Heart right ventricle (tissue), 16 donors: ENCODE measurements around the gene SMIM45.

Experiments
- ATAC-seq, 8 donors: fragments of 200-7000 bp; cut with Tn5 transposase; one replicate each; pipeline ENCODE4 v1.9.1; 2020; ENCODE audit warnings: mild to moderate bottlenecking in 8 of 8, moderate library complexity in 8 of 8, moderate number of reproducible peaks in 1 of 8
- DNase-seq, 2 donors: peaks; one replicate each; pipeline ENCODE4 v3.0.0-alpha.2; 2020
- H3K27ac ChIP-seq, 10 donors: fragments of 200-600 bp; sonication (generic) in 2 of 10; one replicate each; pipeline versions ENCODE4 v1.5.0 to v1.8.0; 2020 to 2022; ENCODE audit warnings: mild to moderate bottlenecking in 3 of 10
- H3K27me3 ChIP-seq, 7 donors: fragments of 200-600 bp; one replicate each; pipeline ENCODE4 v1.8.0; 2021 to 2022; ENCODE audit warnings: mild to moderate bottlenecking in 2 of 7
- H3K36me3 ChIP-seq, 9 donors: fragments of 200-600 bp; sonication (generic) in 1 of 9; one replicate each; pipeline versions ENCODE4 v1.5.0 to v1.8.0; 2020 to 2022; ENCODE audit warnings: mild to moderate bottlenecking in 2 of 9
- H3K4me1 ChIP-seq, 9 donors: fragments of 200-600 bp; sonication (generic) in 1 of 9; one replicate each; pipeline versions ENCODE4 v1.5.0 to v1.8.0; 2020 to 2022; ENCODE audit warnings: mild to moderate bottlenecking in 4 of 9
- H3K4me3 ChIP-seq, 10 donors: fragments of 200-600 bp; sonication (generic) in 2 of 10; one replicate each; pipeline versions ENCODE4 v1.5.0 to v1.8.0; 2020 to 2022; ENCODE audit warnings: mild to moderate bottlenecking in 7 of 10, moderate library complexity in 2 of 10
- H3K9me3 ChIP-seq, 11 donors: fragments of 200-600 bp in 10 of 11; sonication (generic) in 2 of 11; one replicate each; pipeline versions ENCODE4 v1.5.0 to v1.8.0; 2013 to 2022; ENCODE audit warnings: mild to moderate bottlenecking in 2 of 11, control low read depth in 1 of 11, moderate library complexity in 1 of 11
- WGBS, 2 donors: extraction: QIAGEN DNeasy Blood & Tissue Kit; methylation state at CpG; one replicate each; pipeline ENCODE4 v1.1.7; 2013; ENCODE audit warnings: inconsistent platforms in 1 of 2; 5-methylcytosine and 5-hydroxymethylcytosine counted together
- intact Hi-C, 10 donors: fragments of 100-400 bp; cut with DNase I; formaldehyde crosslinking; loops; one replicate each; pipeline versions ENCODE4 v1.11.1 to v1.14.2; 2022
- TF ChIP-seq, protein P1 (sequence below), 9 donors: fragments of 200-600 bp; sonication (generic) in 2 of 9; IDR thresholded peaks; one replicate each; pipeline versions ENCODE4 v1.5.0 to v1.8.0; 2021 to 2022; ENCODE audit warnings: antibody characterized with exemption in 9 of 9, mild to moderate bottlenecking in 5 of 9, moderate library complexity in 1 of 9
- donor health status: Arrhythmogenic right ventricular cardiomyopathy.
- donor health status: ischemic (EF 13 %, LVEDD 7.1; RV severe dilation, severe dysfunction).
- donor health status: healthy with polysubstance abuse.
- donor health status: DM: no; HTN: yes; CAD: no.
- donor health status: DM: no; HTN: no; CAD: no.
- donor health status: ischemic (EF 25% LVEDD 6.9; RV normal size, moderate dysfunction).
- donor health status: ischemic (EF 25% LVEDD 5.7; RV mildly dilated, moderate dysfunction).
- donor health status: healthy.
- donor health status: DM: yes; HTN: yes; CAD: no.
- donor health status: Ischemic cardiomyopathy.
- donor health status: ischemic (EF 35%, LVEDD 5.7; RV mildly dilated, moderate dysfunction).
- donor health status: nonischemic (EF 11% LVEDD 7.7; RV severe dilation, severe dysfunction).
- donor health status: DM: yes; HTN: yes; CAD: no.
- donor health status: PGD.
- donor health status: ischemic (EF 29% LVEDD 5.4; RV normal size, mild dysfunction).
- donor health status: nonischemic (EF 23%, LVEDD 6.1; RV moderate dilation, normal function).

SMIM45 gene

DNA sequence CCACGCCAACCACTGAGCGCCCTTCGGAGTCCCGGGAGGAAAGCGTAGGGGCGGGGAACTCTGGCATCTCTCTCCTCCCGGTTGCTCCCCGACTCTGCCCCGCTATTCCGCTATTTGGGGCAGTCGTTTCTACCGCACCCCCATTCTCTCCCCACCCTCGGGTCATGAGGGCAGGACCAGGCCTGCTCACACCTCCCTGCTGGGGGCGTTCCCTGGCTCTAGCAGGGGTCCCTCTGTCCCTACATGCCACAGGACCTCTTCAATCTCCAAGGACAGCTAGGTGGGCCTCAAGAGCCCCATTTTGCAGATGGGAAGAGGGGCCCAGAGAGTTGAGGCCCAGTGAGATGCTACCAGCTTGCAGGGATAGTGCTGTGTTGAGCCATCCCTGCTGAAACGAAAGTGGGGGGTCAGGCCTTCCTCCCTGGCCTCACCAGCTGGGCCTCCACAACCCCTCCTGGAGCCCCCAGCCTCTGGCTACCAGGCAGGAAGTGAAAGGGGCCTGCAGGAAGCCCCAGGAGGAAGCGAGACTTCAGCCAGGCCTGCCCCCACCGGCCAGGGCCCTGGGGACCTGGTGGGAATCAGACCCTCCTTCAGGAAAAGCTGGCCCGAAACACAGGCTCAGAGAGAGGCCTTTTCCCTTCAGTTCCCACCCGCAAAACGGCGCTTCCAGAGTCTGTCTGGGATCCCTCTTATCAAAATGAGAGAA is 31.5 kb upstream of the SMIM45 start:
- ATAC-seq (peak in 4 of 8 donors; percentile 2 to 20 (median 8)), DNase-seq (no peak)
- Histone ChIP-seq H3K4me1 (peaks cover 8 to 33% (median 24%) of the 10 kb centered on the region in 9 donors), H3K4me3 (peak overlapping the region; percentile 49 to 65 (median 58)), H3K27me3 (peaks cover 6 to 64% (median 36%) of the 10 kb centered on the region in 7 donors), H3K27ac (peak overlapping the region in 2 of 10 donors; percentile 29 to 55), H3K36me3 (no peaks in the 10 kb centered on the region), H3K9me3 (no peaks in the 10 kb centered on the region)
- TF ChIP-seq, protein P1, sequence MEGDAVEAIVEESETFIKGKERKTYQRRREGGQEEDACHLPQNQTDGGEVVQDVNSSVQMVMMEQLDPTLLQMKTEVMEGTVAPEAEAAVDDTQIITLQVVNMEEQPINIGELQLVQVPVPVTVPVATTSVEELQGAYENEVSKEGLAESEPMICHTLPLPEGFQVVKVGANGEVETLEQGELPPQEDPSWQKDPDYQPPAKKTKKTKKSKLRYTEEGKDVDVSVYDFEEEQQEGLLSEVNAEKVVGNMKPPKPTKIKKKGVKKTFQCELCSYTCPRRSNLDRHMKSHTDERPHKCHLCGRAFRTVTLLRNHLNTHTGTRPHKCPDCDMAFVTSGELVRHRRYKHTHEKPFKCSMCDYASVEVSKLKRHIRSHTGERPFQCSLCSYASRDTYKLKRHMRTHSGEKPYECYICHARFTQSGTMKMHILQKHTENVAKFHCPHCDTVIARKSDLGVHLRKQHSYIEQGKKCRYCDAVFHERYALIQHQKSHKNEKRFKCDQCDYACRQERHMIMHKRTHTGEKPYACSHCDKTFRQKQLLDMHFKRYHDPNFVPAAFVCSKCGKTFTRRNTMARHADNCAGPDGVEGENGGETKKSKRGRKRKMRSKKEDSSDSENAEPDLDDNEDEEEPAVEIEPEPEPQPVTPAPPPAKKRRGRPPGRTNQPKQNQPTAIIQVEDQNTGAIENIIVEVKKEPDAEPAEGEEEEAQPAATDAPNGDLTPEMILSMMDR (IDR thresholded peaks at IDR 0.05) = no peak
- intact Hi-C loops = no loop called here
- 56% methylated on average over 19 to 21 of the region's 21 CpGs for WGBS, 2 donors

DNA sequence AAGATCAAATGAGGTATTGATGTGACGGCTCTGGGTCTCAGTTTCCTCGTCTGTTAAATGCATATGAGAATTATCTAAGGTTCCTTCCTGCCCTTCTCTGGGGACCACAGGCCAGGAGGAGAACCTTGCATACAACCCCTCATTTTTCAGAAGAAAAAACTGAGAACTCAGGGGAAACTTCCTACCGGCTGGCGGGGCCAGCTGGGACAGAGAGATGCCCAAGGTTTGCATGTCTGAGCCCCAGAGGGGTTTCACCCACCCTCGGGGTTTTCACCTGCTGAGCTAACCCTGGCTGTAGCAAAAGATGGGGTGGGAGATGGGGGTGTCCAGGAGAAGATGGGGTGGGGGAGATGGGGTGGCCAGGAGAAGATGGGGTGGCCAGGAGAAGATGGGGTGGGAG is 29.6 kb upstream of the SMIM45 start:
- H3K36me3 ChIP-seq = no peaks in the 10 kb centered on the region
- intact Hi-C loops = no loop called here
- no peak overlapping the region for H3K4me3 ChIP-seq
- TF ChIP-seq, protein P1 (IDR thresholded peaks at IDR 0.05) = no peak
- ATAC-seq = no peak
- peaks cover 11 to 40% (median 27%) of the 10 kb centered on the region in 9 donors for H3K4me1 ChIP-seq
- H3K27ac ChIP-seq = no peak overlapping the region
- H3K9me3 ChIP-seq = no peaks in the 10 kb centered on the region
- 93% methylated on average over 5 of the region's 5 CpGs for WGBS, 2 donors
- H3K27me3 ChIP-seq = peaks cover 7 to 64% (median 32%) of the 10 kb centered on the region in 7 donors
- no peak for DNase-seq

DNA sequence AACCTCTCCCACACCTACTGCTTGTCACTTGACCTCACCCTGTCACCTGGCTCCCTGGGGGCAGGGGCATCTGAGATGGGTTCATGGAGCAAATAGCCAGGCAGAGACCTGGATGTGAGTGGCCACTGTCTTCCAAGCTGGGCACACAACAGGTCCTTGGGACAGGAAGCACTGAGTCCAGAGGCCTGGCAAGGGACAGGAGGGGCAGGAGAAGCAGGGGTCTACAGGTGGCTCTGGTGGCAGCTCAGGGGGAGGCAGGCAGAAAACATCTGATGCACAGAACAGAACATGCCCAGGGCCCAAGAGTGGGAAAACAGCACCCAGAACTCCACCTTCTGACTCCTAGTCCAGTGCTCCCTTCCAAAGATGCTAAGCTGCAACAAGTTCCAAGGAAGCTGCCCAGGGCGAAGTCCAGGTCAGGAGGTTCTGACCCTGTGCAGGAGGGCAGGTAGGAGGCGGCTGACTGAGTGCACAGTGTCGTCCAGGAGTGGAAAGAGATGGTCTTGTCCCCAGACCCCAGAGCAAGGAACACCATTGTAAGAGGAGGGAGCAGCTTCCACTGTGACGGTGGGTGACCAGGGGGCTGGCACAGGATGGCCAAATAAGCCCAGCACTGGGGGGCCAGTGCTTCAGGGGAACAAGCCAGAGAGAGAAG is 28.9 kb upstream of the SMIM45 start:
- Histone ChIP-seq H3K9me3 (no peaks in the 10 kb centered on the region), H3K4me1 (peaks cover 7 to 35% (median 22%) of the 10 kb centered on the region in 9 donors), H3K27ac (no peak overlapping the region), H3K27me3 (peaks cover 7 to 64% (median 27%) of the 10 kb centered on the region in 7 donors), H3K36me3 (no peaks in the 10 kb centered on the region), H3K4me3 (no peak overlapping the region)
- 95 to 98% methylated on average over 4 of the region's 4 CpGs for WGBS, 2 donors
- TF ChIP-seq, protein P1 (IDR thresholded peaks at IDR 0.05) = no peak
- intact Hi-C loops = no loop called here
- ATAC-seq (no peak), DNase-seq (no peak)

DNA sequence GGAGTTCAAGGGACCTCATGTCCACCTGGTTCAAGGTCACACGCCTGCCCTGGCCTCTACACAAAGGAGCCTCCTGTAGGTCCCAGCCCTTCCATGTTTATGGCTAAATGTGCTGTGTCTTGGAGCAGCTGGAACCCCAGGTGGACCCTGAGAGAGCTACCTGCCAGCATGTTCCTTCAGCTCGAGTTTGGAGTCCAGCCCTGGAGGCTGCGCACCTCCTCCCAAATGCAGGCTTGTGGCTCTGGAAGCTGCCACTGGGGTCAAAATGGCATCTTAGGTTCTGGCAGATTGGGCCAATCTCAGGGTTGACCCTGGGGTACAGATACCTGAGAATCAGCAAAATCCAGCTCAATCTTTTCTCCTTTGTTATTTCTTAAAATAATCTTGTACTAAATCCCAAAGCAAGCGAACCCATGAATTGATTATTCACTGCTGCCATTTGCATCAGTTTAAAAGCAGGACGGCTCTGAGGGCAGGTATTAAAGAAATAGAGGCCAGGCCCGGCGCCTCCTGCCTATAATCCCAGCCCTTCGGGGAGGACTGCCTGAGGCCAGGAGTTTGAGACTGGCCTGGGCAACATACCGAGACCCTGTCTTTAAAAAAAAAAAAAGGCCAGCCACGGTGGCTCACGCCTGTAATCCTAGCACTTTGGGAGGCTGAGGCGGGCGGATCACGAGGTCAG is 28.2 kb upstream of the SMIM45 start:
- intact Hi-C loops = no loop called here
- no peak for ATAC-seq

More for the DNA sequence above, 28.2 kb upstream of the SMIM45 start:
- Histone ChIP-seq H3K27ac (no peak overlapping the region), H3K36me3 (no peaks in the 10 kb centered on the region), H3K27me3 (peaks cover 7 to 58% (median 24%) of the 10 kb centered on the region in 7 donors), H3K9me3 (no peaks in the 10 kb centered on the region), H3K4me3 (no peak overlapping the region), H3K4me1 (peaks cover 5 to 29% (median 21%) of the 10 kb centered on the region in 9 donors)
- DNase-seq = no peak
- 94 to 96% methylated on average over 13 to 14 of the region's 14 CpGs for WGBS, 2 donors
- TF ChIP-seq, protein P1 (IDR thresholded peaks at IDR 0.05) = no peak
